Measurements from ENCODE around the gene RCVRN.

RCVRN gene

DNA sequence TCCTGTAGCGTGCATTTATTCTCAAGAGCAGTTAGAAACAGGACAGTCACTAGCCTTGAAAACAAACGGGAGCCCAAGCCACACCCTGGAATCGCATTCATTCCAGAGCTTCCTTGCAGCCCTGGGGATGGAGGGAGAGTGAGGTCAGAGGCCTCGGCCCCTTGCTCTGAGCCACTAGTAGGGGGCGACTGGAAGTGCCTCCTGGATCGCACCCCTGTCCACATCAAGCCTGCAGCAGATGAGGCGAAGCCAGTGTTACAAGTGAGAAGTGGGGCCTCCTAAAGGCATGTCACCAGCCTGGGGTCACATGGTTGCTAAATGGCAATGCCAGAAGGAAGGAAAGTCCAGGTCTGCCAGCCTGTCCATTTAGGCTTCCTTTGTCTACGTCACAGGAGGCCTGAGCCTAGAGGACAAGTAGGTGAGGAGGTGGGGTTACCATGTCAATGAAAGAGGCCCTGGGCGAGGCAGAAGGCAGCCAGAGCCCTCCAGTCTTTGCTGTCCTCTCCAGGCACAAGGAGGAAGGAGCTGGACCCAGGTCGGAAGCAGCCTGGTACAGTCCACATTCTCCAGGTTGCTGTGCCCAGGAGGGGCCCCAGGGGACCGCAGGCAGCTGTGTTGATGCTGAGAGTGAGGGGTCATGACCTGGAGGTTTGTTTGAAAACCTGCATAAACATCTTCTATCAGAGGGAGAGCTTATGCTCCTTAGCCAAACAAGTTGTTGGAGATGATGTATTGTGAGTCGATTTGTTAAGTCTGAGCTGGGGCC is 3.0 kb upstream of the RCVRN start:
- TF ChIP-seq NFIC (IDR thresholded peaks at IDR 0.05) = no peak

- TF ChIP-seq TCF12 (IDR thresholded peaks at IDR 0.05; ENCODE audit: low read depth) = no peak
- TF ChIP-seq, protein P1, sequence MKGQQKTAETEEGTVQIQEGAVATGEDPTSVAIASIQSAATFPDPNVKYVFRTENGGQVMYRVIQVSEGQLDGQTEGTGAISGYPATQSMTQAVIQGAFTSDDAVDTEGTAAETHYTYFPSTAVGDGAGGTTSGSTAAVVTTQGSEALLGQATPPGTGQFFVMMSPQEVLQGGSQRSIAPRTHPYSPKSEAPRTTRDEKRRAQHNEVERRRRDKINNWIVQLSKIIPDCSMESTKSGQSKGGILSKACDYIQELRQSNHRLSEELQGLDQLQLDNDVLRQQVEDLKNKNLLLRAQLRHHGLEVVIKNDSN (IDR thresholded peaks at IDR 0.05) = no peak
- no peak for TF ChIP-seq ZBTB7A (IDR thresholded peaks at IDR 0.05; ENCODE audit: low read depth)
Measured at GRCh38 chr17:9907131-9907530, 2.1 kb upstream of the RCVRN start.

DNA sequence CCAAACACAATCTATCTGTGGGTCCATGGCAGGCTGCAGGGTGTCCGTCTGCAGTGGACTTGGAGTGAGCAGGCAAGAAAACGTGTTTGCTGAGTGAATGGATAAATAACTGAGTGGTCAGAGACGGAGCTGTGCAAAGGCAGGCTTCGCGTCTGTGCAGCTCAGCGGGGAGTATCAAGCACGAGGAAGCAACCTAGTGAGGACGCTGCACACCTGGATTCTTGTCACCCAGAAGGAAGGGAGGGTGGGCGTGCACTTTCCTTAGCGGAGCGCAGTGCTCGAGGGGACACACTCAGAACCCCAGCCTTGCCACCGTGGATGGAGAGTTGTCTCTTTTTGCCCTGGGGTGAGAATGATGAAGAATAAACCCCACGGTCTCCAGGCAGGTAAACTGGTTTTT is 1.5 kb upstream of the RCVRN start:
- TF ChIP-seq, protein P1 (IDR thresholded peaks at IDR 0.05) = no peak
- TF ChIP-seq, protein P2, sequence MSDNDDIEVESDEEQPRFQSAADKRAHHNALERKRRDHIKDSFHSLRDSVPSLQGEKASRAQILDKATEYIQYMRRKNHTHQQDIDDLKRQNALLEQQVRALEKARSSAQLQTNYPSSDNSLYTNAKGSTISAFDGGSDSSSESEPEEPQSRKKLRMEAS (IDR thresholded peaks at IDR 0.05) = no peak
- TF ChIP-seq NFIC (IDR thresholded peaks at IDR 0.05) = no peak
- no peak for TF ChIP-seq TAF1 (IDR thresholded peaks at IDR 0.05; ENCODE audit: low read depth)
- no peak for TF ChIP-seq TEAD4 (IDR thresholded peaks at IDR 0.05)
- no peak for TF ChIP-seq EP300 (IDR thresholded peaks at IDR 0.05; ENCODE audit: borderline replicate concordance)
- TF ChIP-seq RAD21 (IDR thresholded peaks at IDR 0.05; ENCODE audit: low read depth) = no peak
- TF ChIP-seq FOXM1 (IDR thresholded peaks at IDR 0.05; ENCODE audit: borderline replicate concordance, low read depth) = no peak
- TF ChIP-seq REST (IDR thresholded peaks at IDR 0.05; ENCODE audit: low read depth) = no peak
- no peak for TF ChIP-seq CREB1 (IDR thresholded peaks at IDR 0.05; ENCODE audit: low read depth)
- TF ChIP-seq ZBTB7A (IDR thresholded peaks at IDR 0.05; ENCODE audit: low read depth) = no peak
- no peak for TF ChIP-seq YY1 (IDR thresholded peaks at IDR 0.05; ENCODE audit: low read depth)
- TF ChIP-seq CEBPB (IDR thresholded peaks at IDR 0.05) = no peak
- TF ChIP-seq EGR1 (IDR thresholded peaks at IDR 0.05) = no peak
- no peak for TF ChIP-seq TCF12 (IDR thresholded peaks at IDR 0.05; ENCODE audit: low read depth)

DNA sequence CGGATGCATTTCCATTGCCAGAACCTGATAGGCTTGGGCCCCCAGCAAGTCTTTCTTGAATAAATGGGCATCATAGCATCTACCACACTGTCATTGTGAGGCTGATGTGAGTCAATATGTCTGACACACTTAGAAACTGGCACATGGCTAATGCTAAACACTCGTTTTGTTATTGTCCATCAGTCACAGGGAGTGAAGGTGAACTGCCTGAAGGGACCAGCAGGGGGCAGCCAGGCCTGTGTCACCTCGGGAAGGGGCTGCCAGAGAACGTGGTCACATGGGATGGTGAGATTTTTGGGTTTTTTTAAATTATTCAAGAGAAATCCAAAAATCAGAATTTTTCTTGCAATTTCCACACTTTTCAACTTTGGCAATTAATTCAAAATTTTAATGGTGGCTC is 831 bp upstream of the RCVRN start:
- no peak for TF ChIP-seq CEBPB (IDR thresholded peaks at IDR 0.05)
- TF ChIP-seq, protein P1 (IDR thresholded peaks at IDR 0.05) = no peak
- no peak for TF ChIP-seq FOXM1 (IDR thresholded peaks at IDR 0.05; ENCODE audit: borderline replicate concordance, low read depth)
- TF ChIP-seq, protein P2 (IDR thresholded peaks at IDR 0.05) = no peak
- no peak for TF ChIP-seq ZBTB7A (IDR thresholded peaks at IDR 0.05; ENCODE audit: low read depth)
- TF ChIP-seq TCF12 (IDR thresholded peaks at IDR 0.05; ENCODE audit: low read depth) = no peak
- no peak for TF ChIP-seq YY1 (IDR thresholded peaks at IDR 0.05; ENCODE audit: low read depth)
- no peak for TF ChIP-seq NFIC (IDR thresholded peaks at IDR 0.05)
- no peak; the same call in 1 of the 2 replicates for TF ChIP-seq RAD21 (IDR thresholded peaks at IDR 0.05; ENCODE audit: low read depth)
- TF ChIP-seq EP300 (IDR thresholded peaks at IDR 0.05; ENCODE audit: borderline replicate concordance) = no peak
- no peak for TF ChIP-seq TAF1 (IDR thresholded peaks at IDR 0.05; ENCODE audit: low read depth)
- no peak for TF ChIP-seq TEAD4 (IDR thresholded peaks at IDR 0.05)
- no peak for TF ChIP-seq REST (IDR thresholded peaks at IDR 0.05; ENCODE audit: low read depth)
- no peak for TF ChIP-seq CREB1 (IDR thresholded peaks at IDR 0.05; ENCODE audit: low read depth)

DNA sequence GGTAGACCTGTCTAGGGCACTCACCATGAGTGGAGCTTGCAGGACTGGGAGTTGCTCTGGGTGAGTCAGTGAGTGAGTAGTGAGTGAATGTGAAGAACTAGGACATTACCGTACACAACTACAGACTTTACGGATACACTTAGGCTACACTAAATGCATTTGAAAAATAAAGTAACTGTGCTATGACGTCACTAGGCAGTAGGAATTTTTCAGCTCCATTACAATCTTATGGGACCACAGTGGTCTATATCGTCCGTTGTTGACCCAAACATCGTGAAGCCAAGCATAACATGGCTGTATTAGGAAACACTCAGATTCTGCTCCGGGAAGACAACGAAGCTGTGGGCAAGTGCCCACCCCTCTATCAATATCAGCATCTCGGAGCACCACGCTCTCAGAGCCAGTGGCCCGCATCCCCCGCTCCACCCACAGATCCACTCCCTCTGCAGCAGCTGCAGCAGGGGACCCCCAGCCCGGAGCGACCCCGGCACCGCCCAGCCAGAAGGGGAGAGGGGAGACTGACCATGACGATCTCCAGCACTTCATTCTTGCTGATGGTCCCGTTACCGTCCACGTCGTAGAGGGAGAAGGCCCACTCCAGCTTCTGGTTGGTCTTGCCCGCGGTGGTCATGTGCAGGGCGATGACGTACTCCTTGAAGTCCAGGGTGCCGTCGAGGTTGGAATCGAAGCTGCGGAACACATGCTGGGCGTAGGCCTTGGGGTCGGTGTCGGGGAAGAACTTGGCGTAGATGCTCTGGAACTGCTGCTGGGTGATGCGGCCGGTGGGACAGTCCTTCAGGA is 594 bp downstream of the RCVRN start:
- TF ChIP-seq TCF12 (IDR thresholded peaks at IDR 0.05; ENCODE audit: low read depth) = no peak
- TF ChIP-seq, protein P1 (IDR thresholded peaks at IDR 0.05) = no peak
- no peak for TF ChIP-seq NFIC (IDR thresholded peaks at IDR 0.05)
- TF ChIP-seq FOXM1 (IDR thresholded peaks at IDR 0.05; ENCODE audit: borderline replicate concordance, low read depth) = no peak
- no peak for TF ChIP-seq RAD21 (IDR thresholded peaks at IDR 0.05; ENCODE audit: low read depth)
- TF ChIP-seq EGR1 (IDR thresholded peaks at IDR 0.05) = no peak
- TF ChIP-seq CEBPB (IDR thresholded peaks at IDR 0.05) = no peak
- TF ChIP-seq TAF1 (IDR thresholded peaks at IDR 0.05; ENCODE audit: low read depth) = no peak
- no peak for TF ChIP-seq REST (IDR thresholded peaks at IDR 0.05; ENCODE audit: low read depth)
- TF ChIP-seq YY1 (IDR thresholded peaks at IDR 0.05; ENCODE audit: low read depth) = no peak
- TF ChIP-seq, protein P2 (IDR thresholded peaks at IDR 0.05) = no peak
- TF ChIP-seq ZBTB7A (IDR thresholded peaks at IDR 0.05; ENCODE audit: low read depth) = no peak
- TF ChIP-seq EP300 (IDR thresholded peaks at IDR 0.05; ENCODE audit: borderline replicate concordance) = no peak
- TF ChIP-seq TEAD4 (IDR thresholded peaks at IDR 0.05) = no peak

Measured in Ishikawa (cell line).